A549 (cell line): ENCODE results near the gene RPL21.

Experiments used
- MYC ChIP-seq: IDR thresholded peaks from 2 replicates; pipeline ENCODE4 v1.6.1; 2012; ENCODE audit warnings: mild to moderate bottlenecking, inconsistent platforms, low read length, improper control_type of control experiment, borderline replicate concordance
- POLR2A ChIP-seq: IDR thresholded peaks from 2 replicates; pipeline ENCODE4 v1.6.1; 2012; ENCODE audit warnings: mild to moderate bottlenecking, low read length
- TF ChIP-seq, protein P1 (sequence below): fragments of >200 bp; sonication (Bioruptor Twin); formaldehyde crosslinking; IDR thresholded peaks from 3 replicates; pipeline ENCODE4 v1.5.1; 2016

DNA sequence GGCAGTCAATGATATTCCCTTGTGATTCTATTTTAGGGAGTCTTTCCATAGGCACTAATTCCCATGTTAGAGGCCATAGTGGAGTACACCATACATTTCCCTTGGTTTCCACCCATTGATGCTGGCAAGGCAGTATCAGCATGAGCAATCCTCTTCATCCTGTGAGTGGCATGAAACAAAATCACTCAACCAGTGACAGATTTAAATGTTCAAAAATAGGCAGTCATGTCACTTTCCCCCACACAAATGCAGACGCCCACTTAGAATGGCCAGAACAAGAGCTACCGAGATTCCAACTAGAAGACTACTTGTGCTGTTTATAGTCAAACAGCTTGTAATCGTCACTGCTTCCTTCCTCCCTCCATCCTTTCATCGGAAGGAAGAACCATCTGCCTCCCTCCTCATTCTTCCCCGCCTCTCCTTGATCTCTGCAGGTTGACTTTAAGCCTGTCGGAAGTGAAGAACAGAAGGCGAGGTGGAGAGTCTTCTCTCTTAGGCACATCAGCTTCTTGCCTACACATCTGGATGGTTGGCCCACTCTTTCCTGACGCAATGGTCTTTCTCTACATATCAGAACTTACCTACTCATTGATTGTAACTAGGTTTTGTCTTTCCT lies 41.8 kb downstream of the RPL21 start:
- TF ChIP-seq POLR2A (no peak), MYC (no peak)
- TF ChIP-seq, protein P1, sequence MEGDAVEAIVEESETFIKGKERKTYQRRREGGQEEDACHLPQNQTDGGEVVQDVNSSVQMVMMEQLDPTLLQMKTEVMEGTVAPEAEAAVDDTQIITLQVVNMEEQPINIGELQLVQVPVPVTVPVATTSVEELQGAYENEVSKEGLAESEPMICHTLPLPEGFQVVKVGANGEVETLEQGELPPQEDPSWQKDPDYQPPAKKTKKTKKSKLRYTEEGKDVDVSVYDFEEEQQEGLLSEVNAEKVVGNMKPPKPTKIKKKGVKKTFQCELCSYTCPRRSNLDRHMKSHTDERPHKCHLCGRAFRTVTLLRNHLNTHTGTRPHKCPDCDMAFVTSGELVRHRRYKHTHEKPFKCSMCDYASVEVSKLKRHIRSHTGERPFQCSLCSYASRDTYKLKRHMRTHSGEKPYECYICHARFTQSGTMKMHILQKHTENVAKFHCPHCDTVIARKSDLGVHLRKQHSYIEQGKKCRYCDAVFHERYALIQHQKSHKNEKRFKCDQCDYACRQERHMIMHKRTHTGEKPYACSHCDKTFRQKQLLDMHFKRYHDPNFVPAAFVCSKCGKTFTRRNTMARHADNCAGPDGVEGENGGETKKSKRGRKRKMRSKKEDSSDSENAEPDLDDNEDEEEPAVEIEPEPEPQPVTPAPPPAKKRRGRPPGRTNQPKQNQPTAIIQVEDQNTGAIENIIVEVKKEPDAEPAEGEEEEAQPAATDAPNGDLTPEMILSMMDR = no peak
